Body of pancreas (tissue), 4 donors: ENCODE measurements around the gene LHFPL3.

Source experiments
- POLR2A ChIP-seq, 3 donors: fragments of 450-650 bp; IDR thresholded peaks; one replicate each; pipeline ENCODE4 v1.6.1; 2016; ENCODE audit warnings: antibody characterized with exemption in 3 of 3, mild to moderate bottlenecking in 2 of 3
- TF ChIP-seq, protein P1 (sequence below), 7 experiments: fragments of 450-650 bp in 4 of 7; fragments of 200-600 bp in 3 of 7; sonication (generic) in 3 of 7; IDR thresholded peaks; one replicate each; pipeline ENCODE4 v1.5.1; 2016 to 2019; ENCODE audit warnings: antibody characterized with exemption in 7 of 7

DNA sequence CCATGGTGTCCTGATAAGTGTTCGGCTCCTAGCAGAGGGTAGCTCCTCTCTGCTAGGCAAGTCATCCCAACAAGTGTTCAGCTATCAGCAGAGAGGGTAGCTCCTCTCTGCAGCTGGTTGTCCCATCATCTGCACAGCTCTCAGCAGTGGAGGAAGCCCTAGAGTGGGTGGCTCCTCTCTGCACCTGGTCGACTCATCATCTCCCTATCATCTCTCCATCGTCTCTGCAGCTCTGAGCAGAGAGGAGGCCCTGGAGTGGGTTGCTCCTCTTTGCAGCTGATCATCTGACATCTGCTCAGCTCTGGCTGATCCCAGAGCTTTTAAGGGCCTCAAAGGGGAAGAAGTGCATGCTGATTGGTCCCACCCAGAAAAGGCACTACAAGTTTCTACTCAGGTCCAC lies 485.7 kb downstream of the LHFPL3 start:
- TF ChIP-seq, protein P1, sequence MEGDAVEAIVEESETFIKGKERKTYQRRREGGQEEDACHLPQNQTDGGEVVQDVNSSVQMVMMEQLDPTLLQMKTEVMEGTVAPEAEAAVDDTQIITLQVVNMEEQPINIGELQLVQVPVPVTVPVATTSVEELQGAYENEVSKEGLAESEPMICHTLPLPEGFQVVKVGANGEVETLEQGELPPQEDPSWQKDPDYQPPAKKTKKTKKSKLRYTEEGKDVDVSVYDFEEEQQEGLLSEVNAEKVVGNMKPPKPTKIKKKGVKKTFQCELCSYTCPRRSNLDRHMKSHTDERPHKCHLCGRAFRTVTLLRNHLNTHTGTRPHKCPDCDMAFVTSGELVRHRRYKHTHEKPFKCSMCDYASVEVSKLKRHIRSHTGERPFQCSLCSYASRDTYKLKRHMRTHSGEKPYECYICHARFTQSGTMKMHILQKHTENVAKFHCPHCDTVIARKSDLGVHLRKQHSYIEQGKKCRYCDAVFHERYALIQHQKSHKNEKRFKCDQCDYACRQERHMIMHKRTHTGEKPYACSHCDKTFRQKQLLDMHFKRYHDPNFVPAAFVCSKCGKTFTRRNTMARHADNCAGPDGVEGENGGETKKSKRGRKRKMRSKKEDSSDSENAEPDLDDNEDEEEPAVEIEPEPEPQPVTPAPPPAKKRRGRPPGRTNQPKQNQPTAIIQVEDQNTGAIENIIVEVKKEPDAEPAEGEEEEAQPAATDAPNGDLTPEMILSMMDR (IDR thresholded peaks at IDR 0.05): no peak
- no peak for TF ChIP-seq POLR2A (IDR thresholded peaks at IDR 0.05)
